Endothelial cell of umbilical vein (primary cell): ENCODE data around the gene CTIF.

Experiments used
- CTCF ChIP-seq, 2 donors: IDR thresholded peaks; 1 replicate in 1 of 2; 2 replicates in 1 of 2; pipeline ENCODE4 v1.5.1; 2011; ENCODE audit warnings: low read length in 2 of 2, mild to moderate bottlenecking in 2 of 2, moderate library complexity in 2 of 2, control low read depth in 1 of 2, inconsistent platforms in 1 of 2, low read depth in 1 of 2; ENCODE audit not compliant: insufficient read depth in 1 of 2; ENCODE audit errors: extremely low read depth in 1 of 2
- EZH2 ChIP-seq: IDR thresholded peaks from 2 replicates; pipeline ENCODE4 v1.6.1; 2012; ENCODE audit warnings: borderline replicate concordance, low read depth, mild to moderate bottlenecking, moderate library complexity, low read length, inconsistent platforms; ENCODE audit not compliant: severe bottlenecking
- MYC ChIP-seq: IDR thresholded peaks from one replicate; pipeline ENCODE4 v1.6.1; 2011; ENCODE audit warnings: mild to moderate bottlenecking, low read depth, low read length

- no peak for TF ChIP-seq CTCF (IDR thresholded peaks at IDR 0.05; ENCODE audit: extremely low read depth in 1 of 2, insufficient read depth in 1 of 2, low read depth in 1 of 2, low read length in 2 of 2)
- TF ChIP-seq EZH2, result no peak
- no peak for TF ChIP-seq MYC
Measured at GRCh38 chr18:48740851-48741485, 202.1 kb downstream of the CTIF start.
